Ectodermal cell (in vitro differentiated cells): Measurements from ENCODE around the gene OCRL.

Experiments
- H3K27ac ChIP-seq: 2 replicates; pipeline ENCODE4 v1.7.0; 2013; ENCODE audit warnings: mild to moderate bottlenecking, low read depth, low read length; ENCODE audit not compliant: insufficient read depth, poor library complexity, severe bottlenecking
- H3K27me3 ChIP-seq: 2 replicates; pipeline ENCODE4 v1.7.0; 2013; ENCODE audit warnings: mild to moderate bottlenecking, low read length; ENCODE audit not compliant: insufficient read depth, control insufficient read depth, poor library complexity, severe bottlenecking
- H3K36me3 ChIP-seq: one replicate; pipeline ENCODE4 v1.7.0; 2013; ENCODE audit warnings: low read length; ENCODE audit not compliant: control insufficient read depth, insufficient read depth
- H3K4me1 ChIP-seq: one replicate; pipeline ENCODE4 v1.7.0; 2013; ENCODE audit warnings: low read length; ENCODE audit not compliant: control insufficient read depth, insufficient read depth
- H3K4me3 ChIP-seq: 2 replicates; pipeline ENCODE4 v1.7.0; 2013; ENCODE audit warnings: low read depth, low read length, control low read depth; ENCODE audit not compliant: insufficient read depth
- H3K9me3 ChIP-seq: 2 replicates; pipeline ENCODE4 v1.7.0; 2013; ENCODE audit warnings: mild to moderate bottlenecking, low read length, moderate library complexity; ENCODE audit not compliant: control insufficient read depth
- WGBS, 2 experiments: methylation state at CpG; one replicate each; pipeline ENCODE4 v1.1.7; 2013; ENCODE audit warnings: missing lambda C conversion rate in 2 of 2; 5-methylcytosine and 5-hydroxymethylcytosine counted together

OCRL gene

GRCh38 chrX:129599996-129600395 lies 59.9 kb downstream of the OCRL start:
- no peaks in the 10 kb centered on the region for H3K27me3 ChIP-seq
- no peaks in the 10 kb centered on the region for H3K9me3 ChIP-seq
- no peak overlapping the region for H3K27ac ChIP-seq
- 92 to 95% methylated on average over 4 to 5 of the region's 5 CpGs for WGBS, 2 experiments
- H3K36me3 ChIP-seq: no peaks in the 10 kb centered on the region
- H3K4me3 ChIP-seq: no peak overlapping the region
- H3K4me1 ChIP-seq: peaks cover 9% of the 10 kb centered on the region

GRCh38 chrX:129600981-129601424 lies 60.9 kb downstream of the OCRL start:
- Histone ChIP-seq H3K27me3 (no peaks in the 10 kb centered on the region), H3K4me3 (no peak overlapping the region), H3K4me1 (peaks cover 9% of the 10 kb centered on the region), H3K9me3 (no peaks in the 10 kb centered on the region), H3K36me3 (no peaks in the 10 kb centered on the region), H3K27ac (no peak overlapping the region)
- 50 to 53% methylated on average over 10 to 11 of the region's 11 CpGs for WGBS, 2 experiments

- H3K27me3 ChIP-seq: no peaks in the 10 kb centered on the region
- no peaks in the 10 kb centered on the region for H3K9me3 ChIP-seq
- H3K36me3 ChIP-seq: no peaks in the 10 kb centered on the region
- 12 to 19% methylated on average over 2 to 4 of the region's 5 CpGs for WGBS, 2 experiments
- peaks cover 4% of the 10 kb centered on the region for H3K4me1 ChIP-seq
- no peak overlapping the region for H3K4me3 ChIP-seq
- H3K27ac ChIP-seq: no peak overlapping the region
These were observed 66.9 kb downstream of the OCRL start for GRCh38 chrX:129606918-129607317.

GRCh38 chrX:129608496-129608895 lies 68.4 kb downstream of the OCRL start:
- H3K27ac ChIP-seq: no peak overlapping the region
- WGBS, 2 experiments: 92 to 95% methylated on average over 3 of the region's 3 CpGs
- no peaks in the 10 kb centered on the region for H3K27me3 ChIP-seq
- no peaks in the 10 kb centered on the region for H3K36me3 ChIP-seq
- H3K9me3 ChIP-seq: no peaks in the 10 kb centered on the region
- no peak overlapping the region for H3K4me3 ChIP-seq
- no peaks in the 10 kb centered on the region for H3K4me1 ChIP-seq

GRCh38 chrX:129609395-129609794 lies 69.3 kb downstream of the OCRL start:
- no peaks in the 10 kb centered on the region for H3K9me3 ChIP-seq
- 90 to 100% methylated on average over 1 of the region's 1 CpG for WGBS, 2 experiments

GRCh38 chrX:129612396-129612795 lies 72.3 kb downstream of the OCRL start:
- Histone ChIP-seq H3K4me3 (no peak overlapping the region), H3K27me3 (no peaks in the 10 kb centered on the region), H3K4me1 (no peaks in the 10 kb centered on the region), H3K27ac (no peak overlapping the region), H3K36me3 (no peaks in the 10 kb centered on the region), H3K9me3 (no peaks in the 10 kb centered on the region)
- whole genome bisulfite sequencing, 2 experiments: 75 to 92% methylated on average over 2 of the region's 2 CpGs

More at GRCh38 chrX:129609395-129609794, 69.3 kb downstream of the OCRL start:
- Histone ChIP-seq H3K4me3 (no peak overlapping the region), H3K36me3 (no peaks in the 10 kb centered on the region), H3K27ac (no peak overlapping the region), H3K27me3 (no peaks in the 10 kb centered on the region), H3K4me1 (no peaks in the 10 kb centered on the region)

GRCh38 chrX:129613596-129613995 lies 73.5 kb downstream of the OCRL start:
- Histone ChIP-seq H3K27me3 (no peaks in the 10 kb centered on the region), H3K4me1 (no peaks in the 10 kb centered on the region), H3K4me3 (no peak overlapping the region), H3K27ac (no peak overlapping the region), H3K9me3 (no peaks in the 10 kb centered on the region), H3K36me3 (no peaks in the 10 kb centered on the region)

- Histone ChIP-seq H3K4me3 (no peak overlapping the region), H3K36me3 (no peaks in the 10 kb centered on the region), H3K4me1 (no peaks in the 10 kb centered on the region), H3K27ac (no peak overlapping the region), H3K27me3 (no peaks in the 10 kb centered on the region), H3K9me3 (no peaks in the 10 kb centered on the region)
- 84 to 100% methylated on average over 5 of the region's 5 CpGs for WGBS, 2 experiments
These were observed 74.6 kb downstream of the OCRL start for GRCh38 chrX:129614481-129615255.

- Histone ChIP-seq H3K36me3 (no peaks in the 10 kb centered on the region), H3K27ac (no peak overlapping the region), H3K9me3 (no peaks in the 10 kb centered on the region), H3K4me3 (no peak overlapping the region), H3K4me1 (no peaks in the 10 kb centered on the region), H3K27me3 (no peaks in the 10 kb centered on the region)
- 91% methylated on average over 6 of the region's 6 CpGs for WGBS, 2 experiments
These were observed 77.4 kb downstream of the OCRL start for GRCh38 chrX:129617420-129617819.

- Histone ChIP-seq H3K4me3 (no peak overlapping the region), H3K4me1 (no peaks in the 10 kb centered on the region), H3K9me3 (no peaks in the 10 kb centered on the region), H3K27me3 (no peaks in the 10 kb centered on the region), H3K36me3 (no peaks in the 10 kb centered on the region), H3K27ac (no peak overlapping the region)
- WGBS, 2 experiments: 88 to 91% methylated on average over 4 of the region's 4 CpGs
These were observed 78.9 kb downstream of the OCRL start for GRCh38 chrX:129618997-129619396.
